ENCODE results near the gene REEP1.

DNA sequence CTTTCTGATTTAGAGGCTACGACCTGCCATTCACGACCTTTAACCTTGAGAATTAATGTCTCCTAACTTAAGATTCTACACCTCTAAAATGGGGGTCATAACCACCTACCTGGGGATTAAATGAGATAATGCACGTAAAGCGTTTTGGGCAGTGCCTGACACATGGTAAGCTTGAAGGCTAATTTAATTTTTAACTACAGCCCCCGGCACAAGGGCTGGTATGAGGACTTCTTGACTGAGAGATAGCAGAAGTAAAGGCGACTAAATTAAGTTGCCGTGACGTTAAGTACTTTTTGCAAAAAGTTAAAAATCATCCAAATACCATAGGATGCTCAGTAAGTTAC, 137.6 kb downstream of the REEP1 start:
- TF ChIP-seq POLR2A (IDR thresholded peaks at IDR 0.05) (no peak), POLR2AphosphoS5 (IDR thresholded peaks at IDR 0.05) (no peak)
- TF ChIP-seq, protein P1, sequence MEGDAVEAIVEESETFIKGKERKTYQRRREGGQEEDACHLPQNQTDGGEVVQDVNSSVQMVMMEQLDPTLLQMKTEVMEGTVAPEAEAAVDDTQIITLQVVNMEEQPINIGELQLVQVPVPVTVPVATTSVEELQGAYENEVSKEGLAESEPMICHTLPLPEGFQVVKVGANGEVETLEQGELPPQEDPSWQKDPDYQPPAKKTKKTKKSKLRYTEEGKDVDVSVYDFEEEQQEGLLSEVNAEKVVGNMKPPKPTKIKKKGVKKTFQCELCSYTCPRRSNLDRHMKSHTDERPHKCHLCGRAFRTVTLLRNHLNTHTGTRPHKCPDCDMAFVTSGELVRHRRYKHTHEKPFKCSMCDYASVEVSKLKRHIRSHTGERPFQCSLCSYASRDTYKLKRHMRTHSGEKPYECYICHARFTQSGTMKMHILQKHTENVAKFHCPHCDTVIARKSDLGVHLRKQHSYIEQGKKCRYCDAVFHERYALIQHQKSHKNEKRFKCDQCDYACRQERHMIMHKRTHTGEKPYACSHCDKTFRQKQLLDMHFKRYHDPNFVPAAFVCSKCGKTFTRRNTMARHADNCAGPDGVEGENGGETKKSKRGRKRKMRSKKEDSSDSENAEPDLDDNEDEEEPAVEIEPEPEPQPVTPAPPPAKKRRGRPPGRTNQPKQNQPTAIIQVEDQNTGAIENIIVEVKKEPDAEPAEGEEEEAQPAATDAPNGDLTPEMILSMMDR (IDR thresholded peaks at IDR 0.05): no peak
